ENCODE results near the gene CHID1.

The CHID1 gene

DNA sequence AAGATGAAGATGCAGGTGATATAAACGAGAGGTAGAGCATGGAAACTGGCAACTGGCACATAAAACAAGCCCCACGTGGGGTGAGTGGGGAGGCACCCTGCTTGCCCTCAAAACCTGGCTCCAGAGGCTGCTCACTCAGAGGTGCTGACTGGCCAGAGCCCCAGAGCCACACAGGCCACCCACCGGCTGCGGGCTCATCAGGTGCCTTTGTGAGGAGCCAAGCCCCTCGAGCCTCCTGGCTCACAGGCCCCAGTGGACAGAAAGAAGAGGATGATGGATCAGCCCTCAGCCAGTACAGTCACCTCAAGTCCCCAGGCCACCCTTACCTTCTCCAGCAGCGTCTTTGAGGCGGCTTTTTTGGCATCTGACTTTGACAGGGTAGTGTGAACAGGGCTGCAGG is 6.2 kb downstream of the CHID1 start:
- TF ChIP-seq EZH2phosphoT487 (IDR thresholded peaks at IDR 0.05; ENCODE audit: borderline replicate concordance, low read length): no peak
- TF ChIP-seq, protein P1, sequence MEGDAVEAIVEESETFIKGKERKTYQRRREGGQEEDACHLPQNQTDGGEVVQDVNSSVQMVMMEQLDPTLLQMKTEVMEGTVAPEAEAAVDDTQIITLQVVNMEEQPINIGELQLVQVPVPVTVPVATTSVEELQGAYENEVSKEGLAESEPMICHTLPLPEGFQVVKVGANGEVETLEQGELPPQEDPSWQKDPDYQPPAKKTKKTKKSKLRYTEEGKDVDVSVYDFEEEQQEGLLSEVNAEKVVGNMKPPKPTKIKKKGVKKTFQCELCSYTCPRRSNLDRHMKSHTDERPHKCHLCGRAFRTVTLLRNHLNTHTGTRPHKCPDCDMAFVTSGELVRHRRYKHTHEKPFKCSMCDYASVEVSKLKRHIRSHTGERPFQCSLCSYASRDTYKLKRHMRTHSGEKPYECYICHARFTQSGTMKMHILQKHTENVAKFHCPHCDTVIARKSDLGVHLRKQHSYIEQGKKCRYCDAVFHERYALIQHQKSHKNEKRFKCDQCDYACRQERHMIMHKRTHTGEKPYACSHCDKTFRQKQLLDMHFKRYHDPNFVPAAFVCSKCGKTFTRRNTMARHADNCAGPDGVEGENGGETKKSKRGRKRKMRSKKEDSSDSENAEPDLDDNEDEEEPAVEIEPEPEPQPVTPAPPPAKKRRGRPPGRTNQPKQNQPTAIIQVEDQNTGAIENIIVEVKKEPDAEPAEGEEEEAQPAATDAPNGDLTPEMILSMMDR (IDR thresholded peaks at IDR 0.05; ENCODE audit: low read depth, low read length, poor library complexity, severe bottlenecking): no peak
- no peak overlapping the region for H3K4me2 ChIP-seq (ENCODE audit: low read length)
- no peaks in the 10 kb centered on the region for H3K9me3 ChIP-seq (ENCODE audit: control insufficient read depth, insufficient read depth, low read length)
- H3K4me1 ChIP-seq (ENCODE audit: control insufficient read depth, low read length): peaks cover 11% of the 10 kb centered on the region
- H4K20me1 ChIP-seq (ENCODE audit: control insufficient read depth, insufficient read depth, low read depth, low read length): peaks cover 7% of the 10 kb centered on the region; the same call in 1 of the 2 replicates
- no peaks in the 10 kb centered on the region for H3K27me3 ChIP-seq (ENCODE audit: control insufficient read depth, low read length)
- no peak overlapping the region for H3K27ac ChIP-seq (ENCODE audit: low read depth, low read length)
- no peaks in the 10 kb centered on the region for H3F3A ChIP-seq (ENCODE audit: control insufficient read depth, insufficient read depth)
- H3K79me2 ChIP-seq (ENCODE audit: control insufficient read depth, low read length): peaks cover 42% of the 10 kb centered on the region
- H3K9me2 ChIP-seq (replicated peaks; ENCODE audit: control insufficient read depth, low read length): no peaks in the 10 kb centered on the region
- H3K36me3 ChIP-seq (ENCODE audit: control insufficient read depth, low read length): peaks cover 76% of the 10 kb centered on the region
- H3K4me3 ChIP-seq (ENCODE audit: low read length): no peak overlapping the region

DNA sequence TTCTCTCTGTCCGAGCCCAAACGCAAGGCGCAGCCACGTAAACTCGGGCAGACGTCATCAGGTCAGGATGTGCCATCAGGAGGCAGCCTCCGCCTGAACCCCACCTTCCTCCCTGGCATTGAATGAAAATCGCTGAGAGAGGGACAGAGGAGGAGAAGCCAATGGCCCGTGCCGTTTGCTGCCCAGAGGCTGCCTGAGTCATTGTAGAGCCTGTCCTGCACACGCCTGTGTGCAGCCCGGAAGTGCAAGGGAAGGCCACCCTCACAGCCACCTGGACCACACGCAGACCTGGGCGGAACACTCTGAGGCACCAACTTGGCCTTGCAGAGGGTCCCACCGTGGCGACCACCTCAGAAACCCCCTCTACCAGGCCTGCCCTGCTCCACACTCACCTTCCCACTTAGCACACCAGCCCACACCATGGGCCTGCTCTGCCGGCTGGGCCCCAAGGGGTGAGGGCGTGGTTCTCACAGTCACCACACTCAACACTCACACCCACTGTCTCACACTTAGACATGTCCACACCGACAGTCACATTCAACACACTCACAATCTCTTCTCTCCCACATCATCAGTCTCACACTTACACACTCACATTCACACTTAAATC is 9.1 kb downstream of the CHID1 start:
- H3K36me3 ChIP-seq (ENCODE audit: control insufficient read depth, low read length): peaks cover 70% of the 10 kb centered on the region
- H3K4me1 ChIP-seq (ENCODE audit: control insufficient read depth, low read length): no peaks in the 10 kb centered on the region
- H3K4me3 ChIP-seq (ENCODE audit: low read length): no peak overlapping the region
- no peaks in the 10 kb centered on the region for H3K9me2 ChIP-seq (replicated peaks; ENCODE audit: control insufficient read depth, low read length)
- no peaks in the 10 kb centered on the region for H3K27me3 ChIP-seq (ENCODE audit: control insufficient read depth, low read length)
- H3K27ac ChIP-seq (ENCODE audit: low read depth, low read length): no peak overlapping the region
- H3K79me2 ChIP-seq (ENCODE audit: control insufficient read depth, low read length): peaks cover 15% of the 10 kb centered on the region
- no peaks in the 10 kb centered on the region for H3F3A ChIP-seq (ENCODE audit: control insufficient read depth, insufficient read depth)
- TF ChIP-seq, protein P1 (IDR thresholded peaks at IDR 0.05; ENCODE audit: low read depth, low read length, poor library complexity, severe bottlenecking): no peak
- no peak for TF ChIP-seq EZH2phosphoT487 (IDR thresholded peaks at IDR 0.05; ENCODE audit: borderline replicate concordance, low read length)
- no peak overlapping the region for H3K4me2 ChIP-seq (ENCODE audit: low read length)
- H4K20me1 ChIP-seq (ENCODE audit: control insufficient read depth, insufficient read depth, low read depth, low read length): peaks cover 4% of the 10 kb centered on the region; the same call in 1 of the 2 replicates
- no peaks in the 10 kb centered on the region for H3K9me3 ChIP-seq (ENCODE audit: control insufficient read depth, insufficient read depth, low read length)

DNA sequence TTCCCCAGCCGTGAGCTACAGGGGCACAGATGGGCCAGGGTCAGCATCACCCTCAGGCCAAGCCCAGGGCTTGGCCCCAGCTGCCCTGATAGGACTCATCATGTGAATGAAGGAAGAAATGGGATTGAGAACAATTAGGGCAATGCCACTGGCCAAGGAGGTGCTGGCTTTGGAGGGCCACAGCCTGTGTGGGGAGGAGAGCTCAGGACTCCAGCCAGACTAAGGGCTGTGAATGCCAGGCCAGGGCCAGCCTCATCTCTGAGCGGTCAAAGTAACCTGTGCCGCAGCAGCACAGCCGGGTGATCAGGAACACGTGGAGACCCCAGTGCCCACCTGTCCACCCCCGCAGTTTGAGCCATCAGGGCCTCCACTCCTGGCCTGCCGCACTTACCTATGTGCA is 10.1 kb downstream of the CHID1 start:
- Histone ChIP-seq H3K4me2 (ENCODE audit: low read length) (no peak overlapping the region), H3K4me1 (ENCODE audit: control insufficient read depth, low read length) (no peaks in the 10 kb centered on the region), H3K4me3 (ENCODE audit: low read length) (no peak overlapping the region), H3K27me3 (ENCODE audit: control insufficient read depth, low read length) (no peaks in the 10 kb centered on the region), H4K20me1 (ENCODE audit: control insufficient read depth, insufficient read depth, low read depth, low read length) (peaks cover 4% of the 10 kb centered on the region; the same call in 1 of the 2 replicates), H3K27ac (ENCODE audit: low read depth, low read length) (no peak overlapping the region), H3K36me3 (ENCODE audit: control insufficient read depth, low read length) (peaks cover 67% of the 10 kb centered on the region), H3K79me2 (ENCODE audit: control insufficient read depth, low read length) (peaks cover 8% of the 10 kb centered on the region), H3K9me3 (ENCODE audit: control insufficient read depth, insufficient read depth, low read length) (no peaks in the 10 kb centered on the region), H3F3A (ENCODE audit: control insufficient read depth, insufficient read depth) (no peaks in the 10 kb centered on the region), H3K9me2 (replicated peaks; ENCODE audit: control insufficient read depth, low read length) (no peaks in the 10 kb centered on the region)
- TF ChIP-seq EZH2phosphoT487 (IDR thresholded peaks at IDR 0.05; ENCODE audit: borderline replicate concordance, low read length): no peak
- TF ChIP-seq, protein P1 (IDR thresholded peaks at IDR 0.05; ENCODE audit: low read depth, low read length, poor library complexity, severe bottlenecking): no peak
